ENCODE results near the gene LENG9. TPM values are rescaled to one million over a fixed set of nuclear protein-coding genes. Genes with fewer than 3 reads are reported as not detected.

Gene LENG9
- total and polyA plus RNA-seq, 2 of the 13 experiments (the other 11 are each of a cell fraction or from before 2014, with no cell fraction given), result 0.75 to 2.9 TPM

GRCh38 chr19:54480051-54480450 lies 16.5 kb upstream of the LENG9 start:
- FAIRE-seq (no peak), DNase-seq (ENCODE audit: low spot score) (no peak), ATAC-seq (no peak)
- ChIA-PET POLR2A (no interaction called here), CTCF (ENCODE audit: low intra/inter-chr PET ratio, low total read pairs) (no interaction called here)
- Histone ChIP-seq H3K36me3 (replicated peaks in 1 of 2; ENCODE audit: control insufficient read depth in 1 of 2, insufficient read depth in 2 of 2, low read length in 2 of 2) (no peaks in the 10 kb centered on the region), H3K4me3 (replicated peaks in 1 of 3; ENCODE audit: insufficient read depth in 1 of 3, low read depth in 2 of 3, low read length in 3 of 3) (no peak overlapping the region), H3K27ac (ENCODE audit: extremely low read length, insufficient read depth, low read length) (no peak overlapping the region), H3K27me3 (ENCODE audit: control insufficient read depth in 1 of 2, insufficient read depth in 2 of 2, low read length in 2 of 2) (no peaks in the 10 kb centered on the region), H3K4me1 (ENCODE audit: insufficient read depth, low read length) (peaks cover 28% of the 10 kb centered on the region), H4K20me1 (ENCODE audit: insufficient read depth, low read length) (no peaks in the 10 kb centered on the region), H3K9ac (ENCODE audit: insufficient read depth, low read depth, low read length) (no peak overlapping the region), H3K9me3 (ENCODE audit: low read length) (no peaks in the 10 kb centered on the region), H2AFZ (ENCODE audit: low read length) (no peak overlapping the region), H3K4me2 (ENCODE audit: low read depth, low read length) (no peak overlapping the region), H3K79me2 (ENCODE audit: insufficient read depth, low read length) (no peaks in the 10 kb centered on the region)
- TF ChIP-seq ZNF850 (CRISPR knock-in tag; conservative IDR thresholded peaks at IDR 0.05) (no peak), NFKB2 (CRISPR knock-in tag; IDR thresholded peaks at IDR 0.05; ENCODE audit: borderline replicate concordance) (no peak), TOE1 (CRISPR knock-in tag; IDR thresholded peaks at IDR 0.05) (no peak), ZNF34 (CRISPR knock-in tag; IDR thresholded peaks at IDR 0.05; ENCODE audit: borderline replicate concordance) (no peak), ZNF614 (CRISPR knock-in tag; IDR thresholded peaks at IDR 0.05; ENCODE audit: borderline replicate concordance) (no peak), ATF1 (CRISPR knock-in tag; IDR thresholded peaks at IDR 0.05) (no peak), FOXM1 (CRISPR knock-in tag; IDR thresholded peaks at IDR 0.05) (no peak), ZUFSP (CRISPR knock-in tag; IDR thresholded peaks at IDR 0.05; ENCODE audit: borderline replicate concordance) (no peak), SP140L (CRISPR knock-in tag; IDR thresholded peaks at IDR 0.05; ENCODE audit: borderline replicate concordance) (no peak), NCOA1 (CRISPR knock-in tag; IDR thresholded peaks at IDR 0.05) (no peak), ZNF329 (CRISPR knock-in tag; IDR thresholded peaks at IDR 0.05; ENCODE audit: low read depth) (no peak), SP2 (CRISPR knock-in tag; IDR thresholded peaks at IDR 0.05) (no peak), ZNF274 (CRISPR knock-in tag; IDR thresholded peaks at IDR 0.05) (no peak), CEBPB (IDR thresholded peaks at IDR 0.05; ENCODE audit: borderline replicate concordance, low read depth, low read length) (no peak), MTA1 (CRISPR knock-in tag; IDR thresholded peaks at IDR 0.05; ENCODE audit: borderline replicate concordance) (no peak)
- TF ChIP-seq, protein P1, sequence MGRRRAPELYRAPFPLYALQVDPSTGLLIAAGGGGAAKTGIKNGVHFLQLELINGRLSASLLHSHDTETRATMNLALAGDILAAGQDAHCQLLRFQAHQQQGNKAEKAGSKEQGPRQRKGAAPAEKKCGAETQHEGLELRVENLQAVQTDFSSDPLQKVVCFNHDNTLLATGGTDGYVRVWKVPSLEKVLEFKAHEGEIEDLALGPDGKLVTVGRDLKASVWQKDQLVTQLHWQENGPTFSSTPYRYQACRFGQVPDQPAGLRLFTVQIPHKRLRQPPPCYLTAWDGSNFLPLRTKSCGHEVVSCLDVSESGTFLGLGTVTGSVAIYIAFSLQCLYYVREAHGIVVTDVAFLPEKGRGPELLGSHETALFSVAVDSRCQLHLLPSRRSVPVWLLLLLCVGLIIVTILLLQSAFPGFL (CRISPR knock-in tag; IDR thresholded peaks at IDR 0.05), result no peak
- WGBS (ENCODE audit: low lambda C conversion rate), result 27% methylated on average over 2 of the region's 2 CpGs
- no TSS peak for BruUV-seq (replicated peaks)
- in situ Hi-C loops (cut with HindIII; ENCODE audit: extremely low pct_ligation_motif_present, low pct_unique_long_range_greater_than_20kb), result no loop called here
- intact Hi-C loops (cut with micrococcal nuclease; ENCODE audit: unreplicated experiment), result no loop called here

Measured in HepG2 (cell line).